Skeletal muscle satellite cell (primary cell): ENCODE measurements around the gene KCTD1.
A peak's percentile ranks its signal among the peaks of the same experiment; 100 is the strongest.

Experiments
- H3K27me3 ChIP-seq: 2 replicates; pipeline ENCODE4 v1.7.0; 2013; ENCODE audit warnings: low read length; ENCODE audit not compliant: control insufficient read depth, insufficient read depth
- H3K36me3 ChIP-seq: 2 replicates; pipeline ENCODE4 v1.7.0; 2013; ENCODE audit warnings: mild to moderate bottlenecking, control low read depth, low read length; ENCODE audit not compliant: insufficient read depth
- H3K4me1 ChIP-seq: 2 replicates; pipeline ENCODE4 v1.7.0; 2013; ENCODE audit warnings: low read length; ENCODE audit not compliant: control insufficient read depth, insufficient read depth
- H3K4me2 ChIP-seq: 2 replicates; pipeline ENCODE4 v1.7.0; 2013; ENCODE audit warnings: mild to moderate bottlenecking, low read length
- H3K4me3 ChIP-seq: 2 replicates; pipeline ENCODE4 v1.7.0; 2013; ENCODE audit warnings: low read length
- H3K9ac ChIP-seq: 2 replicates; pipeline ENCODE4 v1.7.0; 2013; ENCODE audit warnings: mild to moderate bottlenecking, low read depth, low read length, moderate library complexity
- H3K9me3 ChIP-seq: replicated peaks from 2 replicates; pipeline ENCODE4 v1.7.0; 2013; ENCODE audit warnings: mild to moderate bottlenecking, control low read depth, low read length

KCTD1 gene

GRCh38 chr18:26563024-26563423, 14.7 kb upstream of the KCTD1 start:
- Histone ChIP-seq H3K9ac (no peak overlapping the region), H3K4me1 (no peaks in the 10 kb centered on the region), H3K9me3 (no peaks in the 10 kb centered on the region), H3K27me3 (peaks cover 51% of the 10 kb centered on the region), H3K4me2 (no peak overlapping the region), H3K4me3 (no peak overlapping the region), H3K36me3 (no peaks in the 10 kb centered on the region)

DNA sequence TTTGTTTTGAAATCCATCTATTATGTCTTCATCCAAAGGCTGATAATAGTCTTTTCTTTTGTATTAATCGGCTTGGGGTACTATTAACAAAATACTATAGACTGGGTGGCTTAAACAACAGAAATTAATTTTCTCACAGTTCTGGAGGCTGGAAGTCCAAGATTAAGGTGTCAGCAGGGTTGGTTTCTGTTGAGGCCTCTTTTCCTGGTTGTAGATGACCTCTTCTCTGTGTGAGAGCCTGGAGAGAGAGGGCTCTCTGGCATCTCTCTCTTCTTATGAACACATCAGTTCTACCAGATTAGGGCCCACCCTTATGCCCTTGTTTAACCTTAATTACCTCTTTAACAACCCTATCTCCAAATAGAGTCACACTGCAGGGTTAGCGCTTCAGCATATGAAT, 14.2 kb upstream of the KCTD1 start:
- Histone ChIP-seq H3K4me2 (no peak overlapping the region), H3K27me3 (peaks cover 55% of the 10 kb centered on the region), H3K4me3 (no peak overlapping the region), H3K9me3 (no peaks in the 10 kb centered on the region), H3K9ac (no peak overlapping the region), H3K4me1 (no peaks in the 10 kb centered on the region), H3K36me3 (no peaks in the 10 kb centered on the region)

- no peaks in the 10 kb centered on the region for H3K9me3 ChIP-seq
- H3K4me1 ChIP-seq: no peaks in the 10 kb centered on the region
- H3K9ac ChIP-seq: no peak overlapping the region
- no peak overlapping the region for H3K4me3 ChIP-seq
- no peaks in the 10 kb centered on the region for H3K36me3 ChIP-seq
- peaks cover 62% of the 10 kb centered on the region for H3K27me3 ChIP-seq
- H3K4me2 ChIP-seq: no peak overlapping the region
These were observed 13.4 kb upstream of the KCTD1 start for GRCh38 chr18:26561769-26562168.

- Histone ChIP-seq H3K27me3 (peaks cover 67% of the 10 kb centered on the region), H3K9me3 (no peaks in the 10 kb centered on the region), H3K4me1 (no peaks in the 10 kb centered on the region), H3K4me2 (no peak overlapping the region), H3K9ac (no peak overlapping the region), H3K36me3 (no peaks in the 10 kb centered on the region), H3K4me3 (no peak overlapping the region)
These were observed 8.2 kb upstream of the KCTD1 start for GRCh38 chr18:26556573-26556972.

- Histone ChIP-seq H3K4me1 (no peaks in the 10 kb centered on the region), H3K27me3 (peaks cover 67% of the 10 kb centered on the region), H3K4me2 (no peak overlapping the region), H3K9me3 (no peaks in the 10 kb centered on the region), H3K9ac (no peak overlapping the region), H3K4me3 (no peak overlapping the region), H3K36me3 (no peaks in the 10 kb centered on the region)
These were observed 7.6 kb upstream of the KCTD1 start for GRCh38 chr18:26555804-26556553.

GRCh38 chr18:26553943-26554342, 5.6 kb upstream of the KCTD1 start:
- H3K4me3 ChIP-seq: no peak overlapping the region
- no peak overlapping the region for H3K4me2 ChIP-seq
- H3K36me3 ChIP-seq: no peaks in the 10 kb centered on the region
- H3K4me1 ChIP-seq: peaks cover 11% of the 10 kb centered on the region
- H3K27me3 ChIP-seq: peaks cover 66% of the 10 kb centered on the region
- H3K9ac ChIP-seq: no peak overlapping the region
- H3K9me3 ChIP-seq: no peaks in the 10 kb centered on the region

GRCh38 chr18:26551695-26552081, 3.3 kb upstream of the KCTD1 start:
- H3K36me3 ChIP-seq: no peaks in the 10 kb centered on the region
- no peak overlapping the region for H3K4me2 ChIP-seq
- H3K4me3 ChIP-seq: no peak overlapping the region
- H3K9me3 ChIP-seq: no peaks in the 10 kb centered on the region
- H3K9ac ChIP-seq: no peak overlapping the region
- peaks cover 17% of the 10 kb centered on the region for H3K4me1 ChIP-seq
- peaks cover 54% of the 10 kb centered on the region for H3K27me3 ChIP-seq

DNA sequence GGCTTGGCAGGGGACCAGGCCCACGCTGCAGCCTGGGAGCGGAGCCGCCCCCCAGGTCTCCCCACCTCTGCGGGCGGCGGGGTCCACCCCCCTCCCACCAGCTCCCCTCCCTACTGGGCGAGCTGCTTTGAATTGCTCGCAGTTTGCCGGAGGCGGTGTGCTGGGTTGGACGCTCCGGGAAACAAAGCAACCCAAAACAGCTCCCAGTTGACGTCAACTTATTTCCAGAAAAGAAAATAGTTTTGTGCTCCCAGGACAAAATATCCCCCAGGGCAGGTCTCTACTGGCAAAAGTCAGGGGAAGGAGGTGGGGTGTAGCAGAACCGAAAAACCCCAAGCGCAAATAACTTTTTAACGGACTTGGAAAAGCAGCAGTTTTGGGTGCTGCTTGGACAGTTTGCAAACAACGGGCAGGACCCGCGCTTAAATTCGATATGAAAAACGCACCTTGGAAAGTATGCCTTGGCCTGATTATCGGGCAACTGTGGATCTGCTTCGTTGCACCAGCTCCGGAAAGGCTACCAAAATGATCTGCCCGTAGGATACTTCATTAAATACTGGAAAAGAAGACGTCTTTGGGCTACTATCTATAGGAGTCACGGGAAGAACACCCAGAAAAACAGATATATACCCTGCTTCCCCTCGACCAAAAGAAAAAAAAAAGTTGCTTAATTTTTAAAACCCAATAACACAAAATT, 2.8 kb upstream of the KCTD1 start:
- H3K27me3 ChIP-seq: peaks cover 54% of the 10 kb centered on the region
- H3K9me3 ChIP-seq: no peaks in the 10 kb centered on the region
- H3K4me1 ChIP-seq: peaks cover 23% of the 10 kb centered on the region
- no peaks in the 10 kb centered on the region for H3K36me3 ChIP-seq
- no peak overlapping the region for H3K9ac ChIP-seq
- H3K4me2 ChIP-seq: peak overlapping the region; percentile 87
- H3K4me3 ChIP-seq: no peak overlapping the region

DNA sequence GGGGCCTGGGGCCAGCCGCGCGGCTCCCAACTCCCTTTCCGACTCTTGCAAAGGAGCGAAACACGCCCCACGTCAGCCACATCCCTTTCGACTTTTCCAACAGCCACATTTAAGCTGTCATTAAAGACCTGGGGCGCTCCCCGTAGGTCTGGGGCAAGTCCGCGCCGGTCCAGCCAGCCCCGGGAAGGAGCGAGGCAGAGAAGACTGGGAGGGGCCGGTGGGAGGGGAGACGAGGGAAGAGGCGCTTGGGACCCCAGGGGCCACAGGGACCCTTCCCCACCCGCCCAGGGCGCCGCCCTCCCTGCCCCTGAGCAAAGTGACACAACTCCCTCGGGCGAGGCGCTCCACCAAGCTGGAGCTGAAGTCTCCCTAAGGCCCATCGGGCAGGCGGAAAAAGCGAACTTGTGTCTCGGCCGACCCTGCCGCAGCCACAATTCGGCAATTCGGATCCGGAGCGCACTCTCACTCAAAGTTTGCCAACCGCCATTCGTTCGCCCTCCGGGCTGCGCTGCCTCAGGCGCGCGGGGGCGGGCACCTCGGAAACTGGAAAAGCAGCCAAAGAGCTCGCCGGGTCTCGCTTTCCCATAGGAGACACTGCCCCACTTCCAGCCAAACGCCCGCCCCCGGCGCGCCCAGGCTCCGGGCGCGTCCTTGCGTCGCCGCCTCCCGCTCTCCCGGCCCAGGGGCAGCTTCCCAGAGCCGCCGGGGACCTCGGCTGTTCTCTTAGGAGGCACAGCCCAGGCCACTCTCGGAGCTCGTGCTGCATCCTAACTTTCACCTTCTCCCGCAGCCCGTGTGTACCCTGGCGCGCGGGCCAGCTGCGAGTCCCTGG, 1.1 kb upstream of the KCTD1 start:
- no peaks in the 10 kb centered on the region for H3K36me3 ChIP-seq
- no peaks in the 10 kb centered on the region for H3K9me3 ChIP-seq
- H3K4me3 ChIP-seq: peak overlapping the region; percentile 91
- H3K4me2 ChIP-seq: peak overlapping the region; percentile 87
- H3K27me3 ChIP-seq: peaks cover 43% of the 10 kb centered on the region
- H3K4me1 ChIP-seq: peaks cover 34% of the 10 kb centered on the region
- peak overlapping the region; percentile 83 for H3K9ac ChIP-seq

DNA sequence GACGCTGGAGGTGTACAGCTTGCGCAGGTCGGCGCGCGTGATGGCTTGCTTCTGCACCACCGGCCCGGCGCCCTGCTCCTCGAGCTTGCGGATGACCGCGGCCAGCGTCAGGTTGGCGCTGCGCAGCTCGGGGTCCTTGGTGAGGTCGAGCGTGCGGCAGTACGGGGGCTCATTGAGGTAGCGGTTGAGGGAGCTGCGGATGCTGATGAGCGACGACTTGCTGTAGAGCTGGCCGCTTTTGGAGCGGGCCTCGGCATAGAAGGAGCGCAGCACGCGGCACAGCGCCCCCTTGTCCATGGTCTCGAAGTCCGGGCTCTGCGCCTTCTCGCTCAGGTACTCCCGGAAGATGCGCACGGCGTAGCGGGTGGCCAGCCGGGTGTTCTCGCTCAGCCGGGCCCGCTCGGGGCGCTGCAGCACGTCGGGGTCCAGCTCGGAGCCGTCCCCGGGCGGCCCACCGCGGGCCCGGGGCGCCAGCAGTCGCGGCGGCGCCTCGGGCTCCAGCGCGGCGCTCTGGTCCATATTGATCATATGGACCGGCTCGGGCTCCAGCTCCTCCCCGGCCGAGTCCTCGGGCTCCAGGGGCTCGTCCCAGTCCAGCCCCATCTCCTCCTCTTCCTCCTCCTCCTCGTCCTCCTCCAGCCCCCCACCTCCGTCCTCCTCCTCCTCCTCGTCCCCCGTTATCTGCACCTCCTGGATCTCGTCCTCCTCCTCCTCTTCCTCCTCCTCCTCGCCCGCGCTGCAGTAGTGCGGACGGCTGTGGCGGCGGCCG, 523 bp downstream of the KCTD1 start:
- no peaks in the 10 kb centered on the region for H3K36me3 ChIP-seq
- peak overlapping the region; percentile 83 for H3K9ac ChIP-seq
- H3K27me3 ChIP-seq: peaks cover 28% of the 10 kb centered on the region

More for the DNA sequence above, 523 bp downstream of the KCTD1 start:
- peak overlapping the region; percentile 91 for H3K4me3 ChIP-seq
- peak overlapping the region; percentile 87 for H3K4me2 ChIP-seq
- no peaks in the 10 kb centered on the region for H3K9me3 ChIP-seq
- H3K4me1 ChIP-seq: peaks cover 34% of the 10 kb centered on the region
